Stimulated activated CD4-positive, alpha-beta T cell treated with anti-CD3 and anti-CD28 coated beads, Interleukin-4, amount 100 ng/mL, for 4 hours (primary cell): ENCODE results near the gene GRAMD4.

Experiments used
- DNase-seq, 2 experiments: peaks; one replicate each; pipeline ENCODE4 v3.0.0-alpha.2; 2020

GRAMD4 gene

GRCh38 chr22:46659059-46659790 lies 39.0 kb downstream of the GRAMD4 start:
- DNase-seq, result no peak

- no peak for DNase-seq
Observed at GRCh38 chr22:46659791-46660186, 39.6 kb downstream of the GRAMD4 start.

DNA sequence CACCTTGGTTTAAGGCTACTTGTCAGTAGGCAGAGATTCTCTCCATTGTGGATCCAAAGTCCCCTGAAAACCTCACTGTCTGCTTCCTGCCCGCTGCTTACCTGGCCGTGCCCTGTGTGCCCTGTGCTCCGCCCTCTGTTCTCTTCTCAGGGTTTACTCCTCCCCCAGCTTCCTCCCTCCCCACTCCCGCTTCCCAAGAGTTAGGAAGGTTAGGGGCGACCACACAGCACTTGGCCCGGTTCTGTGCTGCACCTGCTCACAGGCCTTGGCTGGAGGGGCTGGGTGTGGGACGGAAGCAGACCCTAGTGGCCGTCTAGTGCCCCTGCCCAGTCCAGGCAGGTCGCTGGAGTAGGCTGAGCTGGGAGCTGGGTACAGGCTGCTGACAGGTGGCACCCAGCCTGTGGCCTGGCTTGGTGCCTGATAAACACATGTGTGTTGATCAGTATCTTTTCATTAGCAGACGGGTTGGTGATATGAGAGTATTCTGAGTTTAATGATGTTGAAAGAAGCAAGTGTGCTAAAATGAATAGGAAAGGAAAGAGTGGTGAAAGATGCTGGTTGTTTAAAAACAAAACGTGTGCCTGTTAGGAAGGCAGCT lies 40.5 kb downstream of the GRAMD4 start:
- DNase-seq, result no peak

- DNase-seq, result peak; percentile 43 to 78
Observed at GRCh38 chr22:46661221-46661851, 41.1 kb downstream of the GRAMD4 start.

DNA sequence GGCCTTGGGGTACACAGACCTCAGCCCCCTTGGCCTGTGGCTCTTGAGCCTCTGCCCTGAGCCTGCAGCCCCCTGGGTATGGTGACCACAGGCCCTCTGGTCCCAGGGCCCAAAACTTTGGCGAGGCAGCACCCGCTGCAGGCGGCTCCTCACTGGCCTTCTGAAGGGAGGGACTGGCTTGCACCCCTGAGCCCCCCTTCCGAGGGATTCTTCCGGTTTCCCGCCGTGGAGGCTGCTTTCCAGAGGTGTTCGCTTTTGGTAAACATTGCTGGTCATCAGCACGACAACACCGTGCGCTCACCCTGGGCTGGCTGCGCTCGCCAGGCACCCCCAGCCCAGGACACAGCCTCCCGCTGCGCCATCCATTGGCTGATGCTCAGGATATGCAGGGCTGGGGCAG lies 42.0 kb downstream of the GRAMD4 start:
- DNase-seq, result no peak

- no peak for DNase-seq
Observed at GRCh38 chr22:46663001-46663400, 42.8 kb downstream of the GRAMD4 start.

DNA sequence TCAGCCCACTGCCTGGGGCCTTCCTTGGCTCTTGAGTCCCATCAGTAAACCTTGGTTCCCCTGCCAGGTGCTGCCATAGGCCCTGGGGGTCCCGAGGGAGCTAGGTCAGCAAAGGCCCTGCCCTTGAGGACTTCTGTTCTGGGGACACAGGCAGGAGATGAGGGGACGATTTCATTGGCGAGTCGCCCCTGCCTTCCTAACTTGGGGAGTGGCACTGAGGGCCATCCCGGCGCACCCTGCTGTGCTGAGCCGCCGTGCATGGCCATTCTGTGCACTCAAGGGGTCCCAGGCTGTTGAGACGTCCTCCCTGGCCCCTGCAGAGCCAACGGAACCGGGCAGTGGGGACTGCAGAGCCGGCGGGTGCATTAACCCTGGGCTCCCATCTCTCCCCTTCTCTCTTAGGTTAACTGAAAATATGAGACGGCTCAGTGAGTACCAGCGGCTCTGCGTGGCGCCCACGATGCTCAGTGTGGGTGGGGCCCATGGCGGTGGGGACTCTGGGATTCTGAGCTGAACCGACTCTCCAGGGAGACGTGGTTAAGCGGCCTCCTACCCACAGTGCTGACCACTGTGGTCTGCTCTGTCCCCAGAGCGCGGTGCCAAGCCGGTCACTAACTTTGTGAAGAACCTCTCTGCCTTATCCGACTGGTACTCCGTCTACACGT lies 43.4 kb downstream of the GRAMD4 start:
- DNase-seq, result no peak

DNA sequence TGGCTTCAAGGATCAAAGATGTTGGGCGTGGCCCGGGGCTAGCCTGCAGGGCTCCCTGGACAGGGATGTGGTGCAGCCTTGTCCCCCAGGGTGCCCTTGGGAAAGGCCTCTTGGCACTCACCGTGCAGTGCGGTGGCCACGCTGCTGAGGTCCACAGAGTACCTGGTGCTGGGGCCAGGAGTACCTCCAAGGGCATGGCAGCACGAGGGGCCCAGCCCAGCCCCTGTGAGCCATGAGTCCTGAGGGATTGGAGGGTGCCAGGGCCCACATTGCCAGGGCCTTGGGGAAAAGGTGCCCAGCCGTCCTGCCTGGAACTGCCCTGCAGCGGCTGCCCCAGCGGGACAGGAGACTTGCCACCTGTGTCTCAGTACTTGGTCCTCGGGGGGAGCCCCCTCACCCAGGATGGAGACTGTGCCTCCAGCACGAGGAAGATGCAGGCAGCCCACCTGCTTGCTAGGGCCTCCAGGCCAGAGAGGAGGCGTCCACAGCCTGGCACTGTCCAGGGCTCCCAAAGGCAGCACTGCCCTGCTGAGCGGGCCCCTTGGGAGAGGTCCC lies 44.2 kb downstream of the GRAMD4 start:
- DNase-seq, result no peak

- DNase-seq, result no peak
Observed at GRCh38 chr22:46665151-46665695, 45.0 kb downstream of the GRAMD4 start.

GRCh38 chr22:46665751-46666280 lies 45.6 kb downstream of the GRAMD4 start:
- DNase-seq, result no peak

DNA sequence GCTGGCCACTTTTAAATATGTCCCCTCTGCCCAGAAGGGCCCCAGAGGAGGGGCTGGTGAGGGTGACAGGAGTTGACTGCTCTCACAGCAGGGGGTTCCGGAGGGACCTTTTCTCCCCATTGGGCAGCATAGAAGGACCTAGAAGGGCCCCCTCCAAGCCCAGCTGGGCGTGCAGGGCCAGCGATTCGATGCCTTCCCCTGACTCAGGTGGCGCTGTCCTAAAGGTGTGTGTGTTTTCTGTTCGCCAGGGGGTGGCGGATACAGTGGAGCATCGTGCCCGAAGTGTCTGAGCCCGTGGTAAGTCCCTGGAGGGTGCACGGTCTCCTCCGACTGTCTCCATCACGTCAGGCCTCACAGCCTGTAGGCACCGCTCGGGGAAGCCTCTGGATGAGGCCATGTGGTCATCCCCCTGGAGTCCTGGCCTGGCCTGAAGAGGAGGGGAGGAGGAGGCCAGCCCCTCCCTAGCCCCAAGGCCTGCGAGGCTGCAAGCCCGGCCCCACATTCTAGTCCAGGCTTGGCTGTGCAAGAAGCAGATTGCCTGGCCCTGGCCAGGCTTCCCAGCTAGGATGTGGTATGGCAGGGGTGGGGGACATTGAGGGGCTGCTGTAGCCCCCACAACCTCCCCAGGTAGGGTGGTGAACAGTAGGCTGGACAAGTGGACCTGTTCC lies 46.5 kb downstream of the GRAMD4 start:
- DNase-seq, result no peak

- no peak for DNase-seq
Observed at GRCh38 chr22:46667245-46667623, 47.0 kb downstream of the GRAMD4 start.

DNA sequence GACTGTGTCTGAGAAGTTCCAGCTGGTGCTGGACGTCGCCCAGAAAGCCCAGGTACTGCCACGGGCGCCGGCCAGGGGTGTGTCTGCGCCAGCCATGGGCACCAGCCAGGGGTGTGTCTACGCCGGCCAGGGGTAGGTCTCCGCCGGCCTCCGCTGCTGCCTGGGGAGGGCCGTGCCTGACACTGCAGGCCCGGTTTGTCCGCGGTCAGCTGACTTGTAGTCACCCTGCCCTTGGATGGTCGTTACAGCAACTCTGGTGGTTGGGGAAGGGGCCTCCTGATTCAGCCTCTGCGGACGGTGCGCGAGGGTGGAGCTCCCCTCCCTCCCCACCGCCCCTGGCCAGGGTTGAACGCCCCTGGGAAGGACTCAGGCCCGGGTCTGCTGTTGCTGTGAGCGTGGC lies 47.9 kb downstream of the GRAMD4 start:
- DNase-seq, result no peak

DNA sequence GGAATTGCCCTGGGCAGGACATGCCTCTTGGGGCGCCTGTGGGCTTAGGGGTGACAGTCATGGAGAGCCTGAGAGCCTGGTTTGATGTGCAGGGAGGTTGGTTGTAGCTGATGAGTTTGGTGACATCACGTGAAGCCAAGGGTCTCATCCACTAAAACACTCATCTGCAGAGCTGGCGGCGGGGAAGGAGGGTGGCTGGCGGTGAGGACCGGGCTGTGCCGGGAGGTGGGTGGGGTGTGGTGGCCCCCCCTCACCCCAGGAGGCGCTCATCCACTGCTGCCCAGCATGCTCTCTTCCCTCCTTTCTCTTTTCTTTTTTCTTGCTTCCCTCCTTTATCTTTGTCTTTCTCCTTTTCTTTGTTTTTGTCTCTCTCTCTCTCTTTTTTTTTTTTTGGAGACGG lies 49.0 kb downstream of the GRAMD4 start:
- no peak for DNase-seq

- DNase-seq, result no peak
Observed at GRCh38 chr22:46671824-46672432, 51.7 kb downstream of the GRAMD4 start.

GRCh38 chr22:46672731-46673130 lies 52.5 kb downstream of the GRAMD4 start:
- no peak for DNase-seq

DNA sequence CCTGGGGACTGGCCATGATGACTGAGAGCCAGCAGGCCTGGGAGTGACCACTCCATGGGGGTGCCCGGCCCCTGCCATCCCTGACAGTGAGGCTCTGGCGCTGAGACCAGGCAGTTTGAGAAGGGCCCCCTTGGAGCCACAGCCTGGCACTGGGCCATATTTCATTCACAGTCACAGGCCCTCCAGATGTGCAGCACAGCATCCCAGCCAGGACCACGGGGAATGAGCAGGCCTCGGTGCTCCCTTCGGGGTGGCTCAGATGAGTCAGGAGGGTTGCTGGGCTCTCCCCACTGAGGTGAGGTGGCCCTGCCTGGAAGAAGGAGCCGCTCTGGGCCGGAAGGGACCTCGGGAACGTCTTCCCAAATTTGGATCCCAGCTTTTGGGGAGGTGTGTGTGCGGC lies 53.0 kb downstream of the GRAMD4 start:
- DNase-seq, result no peak

GRCh38 chr22:46673662-46674236 lies 53.6 kb downstream of the GRAMD4 start:
- peak; percentile 37 to 64 for DNase-seq

DNA sequence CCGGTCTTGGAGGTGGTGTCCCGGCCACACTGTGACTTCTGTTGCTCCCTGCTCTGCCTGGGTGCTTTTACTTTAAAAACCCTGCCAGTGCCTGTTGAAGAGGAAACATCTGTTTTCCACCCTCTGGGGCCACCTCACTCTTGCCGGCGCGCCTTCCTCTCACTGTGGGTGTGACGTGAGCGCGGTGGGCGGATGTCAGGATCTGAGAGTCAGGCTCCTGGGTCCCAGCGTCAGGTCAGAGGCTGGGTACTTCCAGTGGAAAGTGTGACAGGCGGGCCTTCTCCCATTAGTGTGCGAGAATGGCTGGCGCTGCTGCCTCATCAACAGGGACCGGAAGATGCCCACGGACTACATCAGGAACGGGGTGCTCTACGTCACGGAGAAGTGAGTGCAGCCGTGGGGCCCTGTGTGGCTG lies 54.2 kb downstream of the GRAMD4 start:
- peak; percentile 92 to 99 for DNase-seq

DNA sequence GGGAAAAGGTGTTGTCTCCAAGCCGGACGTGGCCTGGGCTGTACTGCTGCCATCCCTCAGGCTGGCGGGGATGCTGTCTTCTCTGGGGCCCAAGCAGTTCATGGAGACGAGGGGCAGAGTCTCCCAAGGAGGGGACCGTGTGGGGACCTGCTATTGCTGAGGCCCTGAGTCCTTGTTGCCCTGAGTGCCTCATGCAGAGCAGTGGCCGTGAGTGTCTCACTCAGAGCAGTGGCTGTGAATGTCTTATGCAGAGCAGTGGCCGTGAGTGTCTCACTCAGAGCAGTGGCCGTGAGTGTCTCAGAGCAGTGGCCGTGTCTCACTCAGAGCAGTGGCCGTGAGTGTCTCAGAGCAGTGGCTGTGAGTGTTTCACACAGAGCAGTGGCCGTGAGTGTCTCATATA lies 54.7 kb downstream of the GRAMD4 start:
- peak in 1 of 2 experiments; percentile 19 for DNase-seq

GRCh38 chr22:46675479-46675878 lies 55.3 kb downstream of the GRAMD4 start:
- DNase-seq, result no peak
